ENCODE measurements around the gene SLIT1.

DNA sequence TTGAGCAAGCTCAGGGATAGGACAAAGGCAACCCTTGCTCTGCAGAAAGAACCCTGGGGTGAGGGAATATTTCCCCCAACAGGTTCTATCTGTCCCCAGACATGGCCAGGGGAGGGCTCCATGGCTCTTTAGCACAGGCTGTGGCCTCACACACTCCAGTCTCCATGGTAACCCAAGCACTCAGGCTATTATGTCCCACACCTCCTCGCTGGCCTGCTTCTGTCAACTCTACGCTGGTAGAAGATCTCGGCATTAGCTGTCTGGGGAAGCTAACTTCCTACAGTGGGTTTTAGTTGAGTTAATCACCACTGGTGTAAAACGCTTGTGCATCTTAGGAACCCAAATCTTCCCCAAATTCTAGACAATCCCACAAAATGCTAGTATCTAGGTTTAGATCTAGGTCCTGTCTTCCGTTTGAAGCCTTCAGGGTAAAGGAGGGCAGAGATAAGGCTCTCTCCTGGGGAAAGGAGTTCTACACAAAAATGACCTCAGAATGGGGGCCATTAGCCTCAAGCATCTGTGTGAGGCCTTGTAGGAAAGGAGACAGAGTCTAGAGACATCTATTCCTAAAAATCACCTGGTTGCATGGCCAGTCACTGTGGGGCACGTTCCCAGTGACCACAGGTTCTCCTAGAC, 36.7 kb upstream of the SLIT1 start:
- no peak for TF ChIP-seq POLR2A (IDR thresholded peaks at IDR 0.05)
- no peak for TF ChIP-seq CTCF (IDR thresholded peaks at IDR 0.05)

Data from thyroid gland (tissue), 4 donors.